Ovary (tissue), 3 donors: ENCODE measurements around the gene KRT77.

Experiments used
- CTCF ChIP-seq, 3 donors: fragments of 450-650 bp in 2 of 3; fragments of 200-600 bp in 1 of 3; IDR thresholded peaks; one replicate each; pipeline versions ENCODE4 v1.5.1 to v1.8.0; 2016 to 2022; ENCODE audit warnings: antibody characterized with exemption in 3 of 3, mild to moderate bottlenecking in 1 of 3
- EP300 ChIP-seq: sonication (generic); formaldehyde crosslinking; IDR thresholded peaks from one replicate; pipeline ENCODE4 v1.6.1; 2017; ENCODE audit warnings: antibody characterized with exemption
- POLR2A ChIP-seq: fragments of 450-650 bp; IDR thresholded peaks from one replicate; pipeline ENCODE4 v1.6.1; 2017; ENCODE audit warnings: antibody characterized with exemption, mild to moderate bottlenecking, moderate library complexity
- donor health status: DM: no; HTN: no; CAD: no.

- no peak for TF ChIP-seq CTCF (IDR thresholded peaks at IDR 0.05)
- TF ChIP-seq POLR2A = no peak
- TF ChIP-seq EP300 = no peak
Measured at GRCh38 chr12:52726451-52726850, 23.1 kb upstream of the KRT77 start.
